Loucy (cell line): ENCODE results near the gene LYPD6.

ENCODE experiments used
- H2AFZ ChIP-seq: fragments of 200-600 bp; sonication (generic); 2 replicates; pipeline ENCODE4 v1.6.0; 2016; ENCODE audit warnings: antibody characterized with exemption, mild to moderate bottlenecking, low read length, moderate library complexity
- H3F3A ChIP-seq: fragments of 200-600 bp; 2 replicates; pipeline ENCODE4 v1.6.0; 2016; ENCODE audit warnings: antibody characterized with exemption, low read depth, mild to moderate bottlenecking
- H3K27me3 ChIP-seq: fragments of 200-600 bp; sonication (generic); 2 replicates; pipeline ENCODE4 v1.6.1; 2014; ENCODE audit warnings: low read length, mild to moderate bottlenecking; ENCODE audit not compliant: insufficient read depth, poor library complexity, severe bottlenecking
- H3K36me3 ChIP-seq: fragments of 200-600 bp; sonication (generic); 2 replicates; pipeline ENCODE4 v1.6.1; 2016; ENCODE audit warnings: low read length; ENCODE audit not compliant: insufficient read depth
- H3K4me1 ChIP-seq: fragments of 200-600 bp; sonication (generic); 2 replicates; pipeline ENCODE4 v1.5.1; 2014; ENCODE audit warnings: low read length, mild to moderate bottlenecking; ENCODE audit not compliant: insufficient read depth, poor library complexity, severe bottlenecking
- H3K4me2 ChIP-seq: fragments of 200-600 bp; sonication (generic); 2 replicates; pipeline ENCODE4 v1.6.0; 2014; ENCODE audit warnings: antibody characterized with exemption, low read length, low read depth, mild to moderate bottlenecking; ENCODE audit not compliant: poor library complexity, severe bottlenecking
- H3K4me3 ChIP-seq: fragments of 200-600 bp; sonication (generic); 2 replicates; pipeline ENCODE4 v1.5.1; 2014; ENCODE audit warnings: low read length, mild to moderate bottlenecking, mixed read lengths; ENCODE audit not compliant: poor library complexity, severe bottlenecking
- H3K79me2 ChIP-seq: fragments of 200-600 bp; sonication (generic); 2 replicates; pipeline ENCODE4 v1.6.1; 2014; ENCODE audit warnings: low read length; ENCODE audit not compliant: insufficient read depth
- H3K9ac ChIP-seq: fragments of 200-600 bp; sonication (generic); 2 replicates; pipeline ENCODE4 v1.6.0; 2014; ENCODE audit warnings: mild to moderate bottlenecking, low read depth, low read length, moderate library complexity; ENCODE audit not compliant: poor library complexity, severe bottlenecking
- H3K9me2 ChIP-seq: fragments of 200-600 bp; sonication (generic); replicated peaks from 2 replicates; pipeline ENCODE4 v1.6.1; 2016; ENCODE audit warnings: low read depth, low read length, mixed read lengths
- H3K9me3 ChIP-seq: fragments of 200-600 bp; sonication (generic); 2 replicates; pipeline ENCODE4 v1.6.1; 2014; ENCODE audit warnings: mild to moderate bottlenecking, antibody characterized with exemption, low read length, low read depth; ENCODE audit not compliant: insufficient read depth
- H4K20me1 ChIP-seq: fragments of 200-600 bp; sonication (generic); 2 replicates; pipeline ENCODE4 v1.6.0; 2014; ENCODE audit warnings: antibody characterized with exemption, low read length, mild to moderate bottlenecking; ENCODE audit not compliant: insufficient read depth, poor library complexity, severe bottlenecking
- EZH2phosphoT487 ChIP-seq: fragments of 200-600 bp; IDR thresholded peaks from 2 replicates; pipeline ENCODE4 v1.6.1; 2018; ENCODE audit warnings: antibody characterized with exemption, mild to moderate bottlenecking, moderate library complexity, borderline replicate concordance
- TF ChIP-seq, protein P1 (sequence below): fragments of 200-600 bp; sonication (generic); conservative IDR thresholded peaks from 2 replicates; pipeline ENCODE4 v1.5.1; 2014; ENCODE audit warnings: mild to moderate bottlenecking, antibody characterized with exemption, low read length

Gene LYPD6

DNA sequence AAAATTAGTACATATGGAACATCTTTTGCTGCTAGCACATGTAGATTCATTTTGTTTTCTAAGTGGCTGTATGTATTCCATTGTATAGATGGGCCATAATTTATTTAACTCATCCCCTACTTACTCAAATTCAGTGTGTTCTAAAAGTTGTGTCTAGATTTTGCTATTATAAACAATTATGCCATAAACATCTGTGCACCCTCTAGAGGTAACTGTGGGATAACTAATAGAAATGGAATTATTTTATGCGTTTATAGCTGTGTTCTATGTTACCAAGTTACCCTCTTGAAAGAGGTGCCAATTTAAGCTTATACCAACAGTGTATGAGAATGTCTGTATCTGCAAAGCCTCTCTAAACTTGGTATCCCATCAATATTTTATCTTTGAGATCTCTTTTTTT lies 156.8 kb downstream of the LYPD6 start:
- Histone ChIP-seq H3K79me2 (no peaks in the 10 kb centered on the region), H3K9me3 (no peaks in the 10 kb centered on the region), H3K9ac (no peak overlapping the region), H4K20me1 (no peaks in the 10 kb centered on the region), H2AFZ (no peak overlapping the region), H3K4me3 (no peak overlapping the region), H3K27me3 (no peaks in the 10 kb centered on the region), H3F3A (no peaks in the 10 kb centered on the region), H3K36me3 (no peaks in the 10 kb centered on the region), H3K9me2 (no peaks in the 10 kb centered on the region), H3K4me1 (no peaks in the 10 kb centered on the region), H3K4me2 (no peak overlapping the region)
- TF ChIP-seq EZH2phosphoT487, result no peak
- TF ChIP-seq, protein P1, sequence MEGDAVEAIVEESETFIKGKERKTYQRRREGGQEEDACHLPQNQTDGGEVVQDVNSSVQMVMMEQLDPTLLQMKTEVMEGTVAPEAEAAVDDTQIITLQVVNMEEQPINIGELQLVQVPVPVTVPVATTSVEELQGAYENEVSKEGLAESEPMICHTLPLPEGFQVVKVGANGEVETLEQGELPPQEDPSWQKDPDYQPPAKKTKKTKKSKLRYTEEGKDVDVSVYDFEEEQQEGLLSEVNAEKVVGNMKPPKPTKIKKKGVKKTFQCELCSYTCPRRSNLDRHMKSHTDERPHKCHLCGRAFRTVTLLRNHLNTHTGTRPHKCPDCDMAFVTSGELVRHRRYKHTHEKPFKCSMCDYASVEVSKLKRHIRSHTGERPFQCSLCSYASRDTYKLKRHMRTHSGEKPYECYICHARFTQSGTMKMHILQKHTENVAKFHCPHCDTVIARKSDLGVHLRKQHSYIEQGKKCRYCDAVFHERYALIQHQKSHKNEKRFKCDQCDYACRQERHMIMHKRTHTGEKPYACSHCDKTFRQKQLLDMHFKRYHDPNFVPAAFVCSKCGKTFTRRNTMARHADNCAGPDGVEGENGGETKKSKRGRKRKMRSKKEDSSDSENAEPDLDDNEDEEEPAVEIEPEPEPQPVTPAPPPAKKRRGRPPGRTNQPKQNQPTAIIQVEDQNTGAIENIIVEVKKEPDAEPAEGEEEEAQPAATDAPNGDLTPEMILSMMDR, result 0 out of 2 replicates have a peak, but pooled peaks have one; percentile 25

DNA sequence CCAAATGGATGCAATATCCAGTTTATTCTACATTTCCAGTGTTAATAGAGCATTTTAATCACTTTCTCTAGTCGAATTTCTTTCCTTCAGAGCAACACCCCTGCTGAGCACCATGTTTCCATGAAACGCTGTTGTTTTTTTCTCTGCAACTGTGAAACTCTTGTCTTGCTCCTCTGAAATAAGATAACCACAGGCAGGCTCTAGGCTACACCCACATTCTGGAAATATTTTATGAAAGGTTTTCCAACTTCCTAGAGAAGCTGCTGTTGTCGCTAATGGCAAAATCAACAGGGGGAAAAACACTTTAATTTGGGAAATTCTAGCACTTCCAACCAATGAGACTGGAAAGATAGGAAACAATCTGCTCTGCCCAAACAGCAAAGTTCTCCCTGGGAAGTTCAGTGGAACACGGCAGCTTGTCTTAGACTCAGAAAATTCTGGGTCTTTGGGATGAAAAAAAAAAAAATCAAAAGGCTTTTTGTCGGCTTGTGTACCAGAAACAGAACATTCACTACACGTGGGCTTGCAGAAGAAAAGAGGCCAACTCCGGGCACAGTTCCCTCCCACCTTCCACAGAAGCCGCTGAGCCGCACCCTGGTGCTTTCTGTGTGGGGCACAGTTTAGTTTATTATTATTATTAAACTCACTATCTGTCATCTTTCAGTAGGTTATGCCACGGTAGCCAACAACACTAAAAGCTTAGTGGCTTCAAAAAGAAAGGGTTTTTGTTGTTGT lies 158.5 kb downstream of the LYPD6 start:
- Histone ChIP-seq H3K4me3 (no peak overlapping the region), H2AFZ (no peak overlapping the region), H3K4me2 (no peak overlapping the region), H3F3A (no peaks in the 10 kb centered on the region), H3K27me3 (no peaks in the 10 kb centered on the region), H4K20me1 (no peaks in the 10 kb centered on the region), H3K79me2 (no peaks in the 10 kb centered on the region), H3K9me3 (no peaks in the 10 kb centered on the region), H3K36me3 (no peaks in the 10 kb centered on the region), H3K4me1 (no peaks in the 10 kb centered on the region), H3K9ac (no peak overlapping the region), H3K9me2 (no peaks in the 10 kb centered on the region)
- TF ChIP-seq EZH2phosphoT487, result no peak
- TF ChIP-seq, protein P1, result no peak

DNA sequence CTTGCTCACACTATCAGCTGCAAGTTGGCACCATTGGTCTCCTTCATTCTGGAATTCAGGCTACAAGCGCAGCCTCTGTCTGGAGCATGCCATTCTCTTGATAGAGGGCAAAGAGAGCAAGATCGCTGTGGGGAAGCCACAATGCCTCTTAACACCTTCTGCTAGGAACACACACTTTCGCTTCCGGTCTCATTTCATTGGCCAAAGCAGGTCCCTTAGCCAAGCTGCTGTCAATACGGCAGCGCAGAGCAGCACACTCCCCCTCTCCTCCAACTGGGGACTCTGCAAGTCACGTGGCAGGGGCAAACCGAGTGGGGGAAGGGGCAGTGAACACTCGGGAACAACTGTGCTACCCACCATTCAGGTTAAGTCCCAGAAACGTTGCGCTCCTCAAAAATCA lies 159.1 kb downstream of the LYPD6 start:
- no peaks in the 10 kb centered on the region for H3F3A ChIP-seq
- TF ChIP-seq EZH2phosphoT487, result no peak
- TF ChIP-seq, protein P1, result no peak
- H3K27me3 ChIP-seq, result no peaks in the 10 kb centered on the region
- H3K9me2 ChIP-seq, result no peaks in the 10 kb centered on the region
- no peaks in the 10 kb centered on the region for H3K4me1 ChIP-seq
- H3K9me3 ChIP-seq, result no peaks in the 10 kb centered on the region
- H3K4me3 ChIP-seq, result no peak overlapping the region
- no peaks in the 10 kb centered on the region for H3K79me2 ChIP-seq
- H2AFZ ChIP-seq, result no peak overlapping the region
- H3K4me2 ChIP-seq, result no peak overlapping the region
- H3K9ac ChIP-seq, result no peak overlapping the region
- H4K20me1 ChIP-seq, result no peaks in the 10 kb centered on the region
- no peaks in the 10 kb centered on the region for H3K36me3 ChIP-seq
